Fibroblast of skin of scalp (primary cell): ENCODE data around the gene CACNA2D4.
"Not testable (repeated sequence)": the region's sequence is repeated elsewhere in the genome, so short reads cannot be mapped to it uniquely, and the experiment has no call there.

Experiments used
- DNase-seq: peaks from one replicate; pipeline ENCODE4 v3.0.0-alpha.2; 2013

Gene CACNA2D4

GRCh38 chr12:1830401-1830845 is 88.0 kb downstream of the CACNA2D4 start:
- DNase-seq, result no peak

GRCh38 chr12:1829306-1829900 is 89.0 kb downstream of the CACNA2D4 start:
- no peak for DNase-seq

DNA sequence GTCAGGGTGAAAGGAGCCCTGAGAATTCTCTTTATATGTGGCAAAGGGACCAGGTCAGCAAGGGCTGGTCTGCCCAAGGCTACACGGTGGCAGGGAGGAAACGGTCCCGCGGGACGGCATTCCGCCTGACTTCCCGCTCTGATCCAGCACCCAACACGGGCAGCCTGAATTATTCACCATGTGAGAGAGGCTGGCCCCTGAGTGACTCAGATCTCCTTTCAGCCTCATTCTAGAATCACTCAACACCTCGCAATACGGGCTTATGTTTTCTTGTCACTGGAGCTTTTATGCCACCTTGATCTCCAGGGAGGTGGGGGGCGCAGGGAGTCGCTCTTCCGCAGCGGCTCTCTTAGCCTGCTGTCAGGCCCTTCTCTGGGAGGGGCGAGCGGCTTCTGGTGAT is 89.6 kb downstream of the CACNA2D4 start:
- no peak for DNase-seq

- DNase-seq, result no peak
Observed at GRCh38 chr12:1827826-1828805, 90.3 kb downstream of the CACNA2D4 start.

DNA sequence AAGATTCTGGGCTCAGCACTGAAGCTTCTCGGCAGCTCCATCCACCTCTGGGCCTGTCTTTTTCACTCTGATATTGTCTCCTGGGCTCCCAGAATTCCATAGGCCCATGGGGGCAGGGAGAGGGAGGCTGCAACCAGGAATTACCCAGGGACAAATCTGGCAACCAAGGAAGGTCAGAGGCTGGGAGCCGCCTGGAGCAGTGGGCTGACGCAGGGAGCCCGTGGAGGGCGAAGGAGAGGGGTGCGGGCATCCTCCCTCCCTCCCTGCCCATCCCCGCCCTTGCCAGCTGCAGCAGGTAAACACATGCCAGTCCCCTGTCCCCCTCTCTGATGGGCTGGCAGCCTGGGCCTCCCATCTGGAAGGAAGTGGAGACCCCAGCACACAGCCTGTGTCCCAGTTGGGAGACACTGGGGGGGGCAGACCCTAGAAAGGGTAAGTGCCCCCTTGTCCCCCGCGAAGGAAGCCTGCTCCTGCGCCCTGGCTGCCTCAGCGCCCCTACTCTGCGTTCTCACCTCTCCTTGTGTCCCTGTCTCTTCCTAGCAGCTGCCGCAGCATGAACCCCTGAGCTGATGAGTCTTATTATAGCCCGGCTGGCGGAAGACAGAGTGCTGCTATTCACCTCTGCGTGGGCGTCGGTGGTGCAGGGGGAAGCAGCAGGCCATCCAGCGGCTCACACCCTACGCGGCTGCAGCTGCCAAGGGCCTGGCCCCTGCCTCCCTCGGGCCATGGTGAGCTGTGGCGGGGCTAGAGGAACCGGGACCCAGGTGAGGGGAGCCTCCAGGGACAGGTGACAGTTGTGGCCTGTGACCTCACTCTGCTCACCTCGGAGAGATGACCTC is 91.4 kb downstream of the CACNA2D4 start:
- DNase-seq, result no peak

- DNase-seq, result no peak
Observed at GRCh38 chr12:1826401-1826800, 92.1 kb downstream of the CACNA2D4 start.

GRCh38 chr12:1825382-1826102 is 92.9 kb downstream of the CACNA2D4 start:
- no peak for DNase-seq

DNA sequence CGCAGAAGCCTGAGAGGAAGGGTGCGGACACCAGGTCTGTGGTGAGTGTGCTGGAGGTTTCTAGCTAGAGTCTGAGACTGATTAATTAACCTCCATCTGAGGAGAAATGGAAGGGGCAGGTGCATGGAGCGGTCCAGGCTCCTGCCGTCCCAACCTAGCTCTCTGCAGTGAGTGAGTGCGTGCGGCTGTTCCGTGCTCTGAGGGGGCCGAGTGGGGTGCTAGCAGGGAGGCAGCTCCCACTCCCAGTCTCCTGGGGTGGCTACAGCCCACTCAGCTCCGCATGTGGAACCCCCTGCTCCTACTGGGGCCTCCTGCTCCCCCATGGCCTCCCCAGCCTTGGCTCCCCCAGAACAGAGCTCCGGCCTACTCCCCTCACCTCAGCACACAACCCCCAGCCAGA is 95.2 kb downstream of the CACNA2D4 start:
- no peak for DNase-seq

DNA sequence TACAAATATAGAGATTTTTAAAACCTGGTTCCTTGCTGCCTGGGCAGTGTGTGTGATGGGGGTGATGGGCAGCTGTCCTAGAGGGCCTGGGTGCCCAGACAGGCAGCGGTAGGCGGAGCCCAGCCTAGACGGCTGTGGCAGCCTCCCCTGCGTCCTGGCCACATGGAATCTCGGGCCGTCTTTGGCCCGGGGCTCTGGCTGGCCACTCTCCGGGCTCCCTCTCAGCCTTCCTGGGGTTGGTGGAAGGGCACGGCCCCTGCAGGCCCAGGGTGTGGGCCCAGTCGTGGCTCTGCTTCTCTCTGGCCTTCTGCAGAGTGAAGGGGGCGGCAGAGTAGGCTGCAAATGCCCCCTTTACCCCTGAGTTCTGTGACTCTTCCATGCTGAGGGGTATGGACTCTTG is 95.8 kb downstream of the CACNA2D4 start:
- no peak for DNase-seq

- no peak for DNase-seq
Observed at GRCh38 chr12:1821805-1822204, 96.6 kb downstream of the CACNA2D4 start.

DNA sequence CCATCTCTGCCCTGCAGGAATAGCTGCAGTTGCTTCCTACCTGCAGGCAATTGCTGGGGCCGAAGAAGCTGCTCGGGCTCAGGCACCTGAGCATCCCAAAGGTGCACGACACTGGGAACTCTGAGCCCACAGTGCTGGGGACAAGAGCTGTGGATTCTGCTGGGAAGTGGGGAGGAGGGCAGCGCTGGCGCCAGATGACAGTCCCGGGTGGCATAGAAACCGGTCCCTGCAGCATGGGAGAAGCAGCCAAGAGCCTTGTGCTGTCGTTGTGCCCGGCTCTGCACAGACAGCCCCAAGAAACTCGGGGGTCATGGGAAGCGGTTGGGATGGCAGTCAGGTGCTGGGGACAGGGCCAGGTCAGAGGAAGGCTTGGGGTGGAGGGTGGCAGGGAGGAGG is 97.6 kb downstream of the CACNA2D4 start:
- DNase-seq, result no peak

GRCh38 chr12:1820191-1820895 is 98.1 kb downstream of the CACNA2D4 start, which contains the start of gene LRTM2:
LRTM2 (plus strand) TSS chr12:1820565; CDS start chr12:1828149, 7,584 bp downstream.
- DNase-seq, result no peak

- DNase-seq, result no peak
Observed at GRCh38 chr12:1819571-1819970, 98.9 kb downstream of the CACNA2D4 start.

DNA sequence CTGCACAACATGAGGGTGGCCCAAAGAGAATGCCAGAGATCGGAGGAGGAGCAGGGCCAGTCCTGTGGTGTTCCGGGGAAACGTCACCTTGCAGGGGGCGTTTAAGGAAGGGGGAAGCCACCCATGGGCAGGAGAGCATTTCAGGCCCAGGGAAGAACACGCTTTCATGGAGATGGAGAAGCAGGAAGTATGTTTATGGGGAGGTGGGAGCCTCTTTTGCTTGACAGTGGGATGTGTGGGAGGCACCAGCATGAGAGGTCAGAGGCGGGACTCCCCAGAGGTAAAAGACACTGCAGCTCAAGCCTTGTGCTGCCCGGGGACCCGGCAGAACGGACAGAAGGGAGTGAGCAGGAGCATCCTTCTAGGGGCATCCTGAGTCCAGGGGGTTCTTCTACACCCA is 99.4 kb downstream of the CACNA2D4 start:
- no peak for DNase-seq

DNA sequence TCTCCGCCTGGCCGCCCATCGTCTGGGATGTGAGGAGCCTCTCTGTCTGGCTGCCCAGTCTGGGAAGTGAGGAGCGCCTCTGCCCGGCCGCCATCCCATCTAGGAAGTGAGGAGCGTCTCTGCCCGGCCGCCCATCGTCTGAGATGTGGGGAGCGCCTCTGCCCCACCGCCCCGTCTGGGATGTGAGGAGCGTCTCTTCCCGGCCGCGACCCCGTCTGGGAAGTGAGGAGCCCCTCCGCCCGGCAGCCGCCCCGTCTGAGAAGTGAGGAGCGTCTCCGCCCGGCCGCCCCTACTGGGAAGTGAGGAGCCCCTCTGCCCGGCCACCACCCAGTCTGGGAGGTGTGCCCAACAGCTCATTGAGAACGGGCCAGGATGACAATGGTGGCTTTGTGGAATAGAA is 100.5 kb downstream of the CACNA2D4 start:
- DNase-seq, result not testable (repeated sequence)

GRCh38 chr12:1816730-1817348 is 101.6 kb downstream of the CACNA2D4 start:
- no peak for DNase-seq

- DNase-seq, result no peak
Observed at GRCh38 chr12:1815814-1816729, 102.4 kb downstream of the CACNA2D4 start.

- no peak for DNase-seq
Observed at GRCh38 chr12:1815108-1815507, 103.3 kb downstream of the CACNA2D4 start.

GRCh38 chr12:1814266-1814665 is 104.2 kb downstream of the CACNA2D4 start:
- DNase-seq, result no peak
